CD14-positive monocyte (primary cell): ENCODE measurements around the gene STX8. TPM values are rescaled to one million over a fixed set of nuclear protein-coding genes. Genes with fewer than 3 reads are reported as not detected.

Experiments
- DNase-seq, 3 donors: peaks; one replicate each; pipeline ENCODE4 v3.0.0-alpha.2; 2011 to 2022
- H2AFZ ChIP-seq: 2 replicates; pipeline ENCODE4 v1.6.0; 2012; ENCODE audit warnings: mild to moderate bottlenecking, low read depth, low read length, inconsistent platforms; ENCODE audit not compliant: insufficient read depth, poor library complexity, severe bottlenecking
- H3K27ac ChIP-seq, 2 donors: 1 replicate in 1 of 2; 2 replicates in 1 of 2; pipeline ENCODE4 v1.5.1; 2012 to 2013; ENCODE audit warnings: low read length in 2 of 2, control low read depth in 1 of 2, inconsistent platforms in 1 of 2, low read depth in 1 of 2, mild to moderate bottlenecking in 1 of 2
- H3K27me3 ChIP-seq, 2 donors: one replicate each; pipeline versions ENCODE4 v1.6.0 to v1.6.1; 2011 to 2013; ENCODE audit warnings: low read length in 2 of 2; ENCODE audit not compliant: control insufficient read depth in 2 of 2, insufficient read depth in 2 of 2
- H3K36me3 ChIP-seq, 2 donors: replicated peaks in 1 of 2; 1 replicate in 1 of 2; 2 replicates in 1 of 2; pipeline versions ENCODE4 v1.5.1 to v1.6.1; 2012 to 2013; ENCODE audit warnings: low read length in 2 of 2, control low read depth in 1 of 2, inconsistent platforms in 1 of 2, mild to moderate bottlenecking in 1 of 2; ENCODE audit not compliant: insufficient read depth in 2 of 2, control insufficient read depth in 1 of 2
- H3K4me1 ChIP-seq, 2 donors: 1 replicate in 1 of 2; 2 replicates in 1 of 2; pipeline versions ENCODE4 v1.5.1 to v1.6.1; 2012 to 2013; ENCODE audit warnings: low read length in 2 of 2, control low read depth in 1 of 2, inconsistent platforms in 1 of 2, mild to moderate bottlenecking in 1 of 2, moderate library complexity in 1 of 2; ENCODE audit not compliant: insufficient read depth in 2 of 2, control insufficient read depth in 1 of 2
- H3K4me2 ChIP-seq: replicated peaks from 2 replicates; pipeline ENCODE3; 2012; ENCODE audit warnings: low read length, moderate library complexity, mild to moderate bottlenecking; ENCODE audit not compliant: poor library complexity, severe bottlenecking; ENCODE audit errors: extremely low read depth
- H3K4me3 ChIP-seq, 3 experiments: fragments of 200-600 bp in 1 of 3; sonication (generic) in 1 of 3; replicated peaks in 1 of 3; 1 replicate in 2 of 3; 2 replicates in 1 of 3; pipeline ENCODE4 v1.5.1; 2011 to 2013; ENCODE audit warnings: low read length in 3 of 3, mild to moderate bottlenecking in 3 of 3, control low read depth in 2 of 3, low read depth in 2 of 3, inconsistent platforms in 1 of 3, moderate library complexity in 1 of 3
- H3K79me2 ChIP-seq: 2 replicates; pipeline ENCODE4 v1.6.0; 2012; ENCODE audit warnings: mild to moderate bottlenecking, control low read depth, inconsistent platforms, low read length, moderate library complexity; ENCODE audit not compliant: insufficient read depth
- H3K9ac ChIP-seq: 2 replicates; pipeline ENCODE4 v1.6.0; 2017; ENCODE audit warnings: low read length, mild to moderate bottlenecking; ENCODE audit not compliant: insufficient read depth, poor library complexity, severe bottlenecking
- H3K9me3 ChIP-seq, 2 donors: replicated peaks in 1 of 2; 1 replicate in 1 of 2; 2 replicates in 1 of 2; pipeline versions ENCODE4 v1.5.1 to v1.6.1; 2012 to 2013; ENCODE audit warnings: low read length in 2 of 2, control low read depth in 1 of 2; ENCODE audit not compliant: control insufficient read depth in 1 of 2, insufficient read depth in 1 of 2
- H4K20me1 ChIP-seq: 2 replicates; pipeline ENCODE4 v1.6.0; 2012; ENCODE audit warnings: mild to moderate bottlenecking, low read length, control low read depth, moderate library complexity; ENCODE audit not compliant: insufficient read depth
- H3K27ac Mint-ChIP-seq, 7 donors: one replicate each; pipeline ENCODE4 v1.8.0; 2020; ENCODE audit warnings: mild to moderate bottlenecking in 7 of 7, mixed read lengths in 7 of 7, moderate library complexity in 6 of 7, inconsistent platforms in 2 of 7
- H3K27me3 Mint-ChIP-seq, 3 donors: one replicate each; pipeline ENCODE4 v1.8.0; 2021 to 2022; ENCODE audit warnings: low read depth in 3 of 3, mild to moderate bottlenecking in 3 of 3, mixed read lengths in 3 of 3, moderate library complexity in 3 of 3, inconsistent platforms in 1 of 3
- H3K36me3 Mint-ChIP-seq, 2 donors: one replicate each; pipeline ENCODE4 v1.8.0; 2020; ENCODE audit warnings: mixed read lengths in 2 of 2, inconsistent platforms in 1 of 2, mild to moderate bottlenecking in 1 of 2
- H3K4me1 Mint-ChIP-seq: one replicate; pipeline ENCODE4 v1.8.0; 2020; ENCODE audit warnings: mild to moderate bottlenecking, mixed read lengths
- H3K4me3 Mint-ChIP-seq, 2 donors: one replicate each; pipeline ENCODE4 v1.8.0; 2020; ENCODE audit warnings: mild to moderate bottlenecking in 2 of 2, mixed read lengths in 2 of 2, moderate library complexity in 1 of 2
- H3K9me3 Mint-ChIP-seq, 7 donors: one replicate each; pipeline ENCODE4 v1.8.0; 2020 to 2022; ENCODE audit warnings: mixed read lengths in 7 of 7, mild to moderate bottlenecking in 6 of 7, moderate library complexity in 6 of 7, inconsistent platforms in 2 of 7
- CTCF ChIP-seq: fragments of 200-600 bp; IDR thresholded peaks from one replicate; pipeline ENCODE4 v1.8.0; 2022; ENCODE audit warnings: antibody characterized with exemption, mild to moderate bottlenecking
- WGBS: methylation state at CpG from one replicate; pipeline ENCODE4 v1.1.5; 2013; ENCODE audit warnings: missing lambda C conversion rate; ENCODE audit not compliant: insufficient coverage; 5-methylcytosine and 5-hydroxymethylcytosine counted together
- intact Hi-C, 2 donors: fragments of 100-400 bp; cut with micrococcal nuclease; formaldehyde crosslinking; loops; one replicate each; pipeline versions ENCODE4 v1.15.0 to v1.15.1; 2023
- polyA plus RNA-seq, 3 donors: library from polyadenylated mRNA; depleted of rRNA in 1 of 3; unstranded in 2 of 3; stranded (reverse) in 1 of 3; fragments of 300-500 nt in 2 of 3; fragments of >200 nt in 1 of 3; fragmentation: Illumina TruSeq in 2 of 3; gene quantifications; 1 replicate in 2 of 3; 2 replicates in 1 of 3; pipeline ENCODE4 v1.2.3, GENCODE V29; 2012 to 2021

Gene STX8
- polyA plus RNA-seq, 3 donors, result 44.4 to 170 (median 142) TPM

- Histone ChIP-seq H3K79me2 (no peaks in the 10 kb centered on the region), H3K4me3 (no peak overlapping the region), H3K9ac (no peak overlapping the region), H3K36me3 (no peaks in the 10 kb centered on the region), H3K4me2 (no peak overlapping the region), H3K4me1 (no peaks in the 10 kb centered on the region), H4K20me1 (no peaks in the 10 kb centered on the region), H2AFZ (no peak overlapping the region), H3K27me3 (no peaks in the 10 kb centered on the region), H3K9me3 (no peaks in the 10 kb centered on the region), H3K27ac (no peak overlapping the region)
- no CpG with 5 or more reads among the region's 4 CpGs for WGBS
- no peak overlapping the region for H3K4me3 Mint-ChIP-seq
- H3K36me3 Mint-ChIP-seq, result peaks cover 4 to 11% of the 10 kb centered on the region in 2 donors
- intact Hi-C loops, result no loop called here
- no peak overlapping the region for H3K27ac Mint-ChIP-seq
- peaks cover 0 to 1% (median 0%) of the 10 kb centered on the region in 3 donors for H3K27me3 Mint-ChIP-seq
- DNase-seq, result no peak
- no peak for TF ChIP-seq CTCF
- peaks cover 0 to 2% (median 0%) of the 10 kb centered on the region in 7 donors for H3K9me3 Mint-ChIP-seq
- H3K4me1 Mint-ChIP-seq, result peaks cover 2% of the 10 kb centered on the region
Measured at GRCh38 chr17:9403257-9403656, 172.4 kb downstream of the STX8 start.

GRCh38 chr17:9402590-9403199, 172.9 kb downstream of the STX8 start:
- H3K4me2 ChIP-seq, result no peak overlapping the region
- 100% methylated on average over 3 of the region's 9 CpGs for WGBS
- intact Hi-C loops, result no loop called here
- no peak overlapping the region for H3K4me3 ChIP-seq
- peaks cover 2% of the 10 kb centered on the region for H3K4me1 Mint-ChIP-seq
- peaks cover 6 to 11% of the 10 kb centered on the region in 2 donors for H3K36me3 Mint-ChIP-seq
- H3K36me3 ChIP-seq, result no peaks in the 10 kb centered on the region
- DNase-seq, result no peak
- H3K9me3 Mint-ChIP-seq, result peaks cover 0 to 2% (median 0%) of the 10 kb centered on the region in 7 donors
- no peaks in the 10 kb centered on the region for H4K20me1 ChIP-seq
- peak; percentile 63 for TF ChIP-seq CTCF
- no peak overlapping the region for H2AFZ ChIP-seq
- H3K27ac ChIP-seq, result no peak overlapping the region
- H3K4me3 Mint-ChIP-seq, result no peak overlapping the region
- H3K9ac ChIP-seq, result no peak overlapping the region
- no peaks in the 10 kb centered on the region for H3K79me2 ChIP-seq
- H3K27me3 Mint-ChIP-seq, result peaks cover 0 to 1% (median 0%) of the 10 kb centered on the region in 3 donors
- H3K9me3 ChIP-seq, result no peaks in the 10 kb centered on the region
- no peaks in the 10 kb centered on the region for H3K27me3 ChIP-seq
- H3K4me1 ChIP-seq, result no peaks in the 10 kb centered on the region
- H3K27ac Mint-ChIP-seq, result peak overlapping the region in 1 of 7 donors; percentile 13
